ENCODE measurements around the gene DRD4.
"Not testable (repeated sequence)": the region's sequence is repeated elsewhere in the genome, so short reads cannot be mapped to it uniquely, and the experiment has no call there.

DRD4 gene

GRCh38 chr11:646214-646613, 9.1 kb downstream of the DRD4 start:
- H3K27ac ChIP-seq = no peak overlapping the region
- in situ Hi-C loops (cut with HindIII; ENCODE audit: low pct_ligation_motif_present, low sequenced_read_pairs) = no loop called here
- H3K36me3 ChIP-seq (replicated peaks) = peaks cover 13% of the 10 kb centered on the region
- H3K27me3 ChIP-seq (replicated peaks) = no peaks in the 10 kb centered on the region
- DNase-seq = no peak
- TF ChIP-seq CTCF (IDR thresholded peaks at IDR 0.05; ENCODE audit: low read depth, low read length, missing control alignments) = no peak
- H3K4me3 ChIP-seq (ENCODE audit: low read depth, low read length) = no peak overlapping the region

- H3K36me3 ChIP-seq (replicated peaks) = peaks cover 13% of the 10 kb centered on the region
- DNase-seq; in situ Hi-C loops (cut with HindIII; ENCODE audit: low pct_ligation_motif_present, low sequenced_read_pairs): not testable (repeated sequence)
Observed at GRCh38 chr11:647672-648158, 10.6 kb downstream of the DRD4 start.

GRCh38 chr11:650482-650881, 13.4 kb downstream of the DRD4 start:
- no peak for DNase-seq
- no peak overlapping the region for H3K27ac ChIP-seq
- H3K36me3 ChIP-seq (replicated peaks) = peaks cover 6% of the 10 kb centered on the region
- H3K4me3 ChIP-seq (ENCODE audit: low read depth, low read length) = no peak overlapping the region
- TF ChIP-seq CTCF (IDR thresholded peaks at IDR 0.05; ENCODE audit: low read depth, low read length, missing control alignments) = no peak
- in situ Hi-C loops (cut with HindIII; ENCODE audit: low pct_ligation_motif_present, low sequenced_read_pairs) = no loop called here
- no peaks in the 10 kb centered on the region for H3K27me3 ChIP-seq (replicated peaks)

More at GRCh38 chr11:647672-648158, 10.6 kb downstream of the DRD4 start:
- not testable (repeated sequence) for H3K4me3 ChIP-seq (ENCODE audit: low read depth, low read length); H3K27me3 ChIP-seq (replicated peaks); H3K27ac ChIP-seq

GRCh38 chr11:653136-653535, 16.1 kb downstream of the DRD4 start:
- in situ Hi-C loops (cut with HindIII; ENCODE audit: low pct_ligation_motif_present, low sequenced_read_pairs); H3K27ac ChIP-seq; H3K36me3 ChIP-seq (replicated peaks); H3K4me3 ChIP-seq (ENCODE audit: low read depth, low read length); DNase-seq; H3K27me3 ChIP-seq (replicated peaks): not testable (repeated sequence)

GRCh38 chr11:653837-654236, 16.8 kb downstream of the DRD4 start:
- in situ Hi-C loops (cut with HindIII; ENCODE audit: low pct_ligation_motif_present, low sequenced_read_pairs) = no loop called here

GRCh38 chr11:654444-654843, 17.4 kb downstream of the DRD4 start:
- H3K36me3 ChIP-seq (replicated peaks); H3K27ac ChIP-seq; H3K4me3 ChIP-seq (ENCODE audit: low read depth, low read length); DNase-seq; in situ Hi-C loops (cut with HindIII; ENCODE audit: low pct_ligation_motif_present, low sequenced_read_pairs); H3K27me3 ChIP-seq (replicated peaks): not testable (repeated sequence)

More at GRCh38 chr11:653837-654236, 16.8 kb downstream of the DRD4 start:
- Histone ChIP-seq H3K27ac (no peak overlapping the region), H3K27me3 (replicated peaks) (no peaks in the 10 kb centered on the region), H3K36me3 (replicated peaks) (peaks cover 8% of the 10 kb centered on the region), H3K4me3 (ENCODE audit: low read depth, low read length) (no peak overlapping the region)
- no peak for TF ChIP-seq CTCF (IDR thresholded peaks at IDR 0.05; ENCODE audit: low read depth, low read length, missing control alignments)
- DNase-seq = no peak

GRCh38 chr11:655036-655726, 18.1 kb downstream of the DRD4 start:
- H3K27ac ChIP-seq = no peak overlapping the region
- in situ Hi-C loops (cut with HindIII; ENCODE audit: low pct_ligation_motif_present, low sequenced_read_pairs) = no loop called here
- no peak overlapping the region for H3K4me3 ChIP-seq (ENCODE audit: low read depth, low read length)
- H3K36me3 ChIP-seq (replicated peaks) = peaks cover 11% of the 10 kb centered on the region
- TF ChIP-seq CTCF (IDR thresholded peaks at IDR 0.05; ENCODE audit: low read depth, low read length, missing control alignments) = no peak
- no peaks in the 10 kb centered on the region for H3K27me3 ChIP-seq (replicated peaks)
- DNase-seq = no peak

All from brain microvascular endothelial cell (primary cell).